Head of caudate nucleus (tissue), 42 donors: ENCODE results near the gene UBQLN2.

Experiments
- DNase-seq, 42 donors: peaks; one replicate each; pipeline versions ENCODE4 v3.0.0 to v3.0.0-alpha.2; 2020 to 2021; ENCODE audit warnings: mixed read lengths in 7 of 42
- intact Hi-C: fragments of 100-400 bp; cut with DNase I; formaldehyde crosslinking; loops from one replicate; pipeline ENCODE4 v1.15.0; 2022

The UBQLN2 gene

DNA sequence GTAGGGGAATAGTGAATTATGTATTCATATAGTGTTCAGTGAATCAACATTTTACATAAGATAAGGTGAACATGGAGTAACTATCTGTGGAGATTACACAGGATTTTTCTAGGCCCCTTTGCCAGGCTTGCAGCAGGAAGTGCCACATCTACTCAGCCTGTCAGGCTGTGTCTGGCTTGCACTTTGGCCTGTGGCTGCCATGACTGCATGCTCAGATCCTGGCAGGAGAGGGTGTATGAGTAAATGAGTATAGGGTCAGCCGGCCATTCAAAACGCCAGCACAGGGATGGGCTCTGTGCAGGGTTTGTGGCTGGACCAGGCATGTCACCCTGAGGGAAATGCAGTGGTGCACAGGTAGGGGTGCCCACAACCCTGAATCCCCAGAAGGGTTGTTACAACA lies 51.9 kb downstream of the UBQLN2 start:
- no peak for DNase-seq
- intact Hi-C loops = no loop called here
